Stimulated activated CD4-positive, alpha-beta T cell treated with anti-CD3 and anti-CD28 coated beads, Interleukin-1b, Interleukin-23, amount 100 ng/mL, for 24 hours (primary cell): Measurements from ENCODE around the gene MRPL2.
"Not testable (repeated sequence)": the region's sequence is repeated elsewhere in the genome, so short reads cannot be mapped to it uniquely, and the experiment has no call there.

Experiments
- DNase-seq, 4 experiments: peaks; one replicate each; pipeline ENCODE4 v3.0.0-alpha.2; 2020; ENCODE audit warnings: low read depth in 4 of 4, low spot score in 1 of 4

MRPL2 gene

GRCh38 chr6:43053545-43054205 lies 5.6 kb downstream of the MRPL2 start, which contains the start of gene CUL7:
TSS of gene CUL7 (minus strand) at chr6:43053851. CDS start at chr6:43052788, 1,063 bp downstream.
- peak; percentile 71 to 88 (median 80) for DNase-seq

- no peak for DNase-seq
Measured at GRCh38 chr6:43052842-43053544, 6.2 kb downstream of the MRPL2 start.

GRCh38 chr6:43052225-43052841 lies 6.9 kb downstream of the MRPL2 start:
- no peak for DNase-seq

- DNase-seq, result no peak
Measured at GRCh38 chr6:43050981-43051380, 8.3 kb downstream of the MRPL2 start.

GRCh38 chr6:43047998-43048397 lies 11.2 kb downstream of the MRPL2 start:
- DNase-seq, result no peak

GRCh38 chr6:43045371-43045930 lies 13.8 kb downstream of the MRPL2 start:
- DNase-seq, result no peak

GRCh38 chr6:43043310-43043709 lies 15.9 kb downstream of the MRPL2 start:
- no peak for DNase-seq

GRCh38 chr6:43041475-43041874 lies 17.8 kb downstream of the MRPL2 start:
- DNase-seq, result not testable (repeated sequence)

- DNase-seq, result no peak
Measured at GRCh38 chr6:43040542-43041257, 18.5 kb downstream of the MRPL2 start.

GRCh38 chr6:43038727-43039126 lies 20.5 kb downstream of the MRPL2 start:
- no peak for DNase-seq

- no peak for DNase-seq
Measured at GRCh38 chr6:43037706-43038105, 21.5 kb downstream of the MRPL2 start.

- no peak for DNase-seq
Measured at GRCh38 chr6:43037197-43037596, 22.0 kb downstream of the MRPL2 start.

- DNase-seq, result no peak
Measured at GRCh38 chr6:43036712-43037111, 22.5 kb downstream of the MRPL2 start.

GRCh38 chr6:43035495-43036194 lies 23.6 kb downstream of the MRPL2 start:
- DNase-seq, result no peak

- DNase-seq, result no peak
Measured at GRCh38 chr6:43034190-43034525, 25.1 kb downstream of the MRPL2 start.

- DNase-seq, result no peak
Measured at GRCh38 chr6:43033496-43034189, 25.6 kb downstream of the MRPL2 start.

GRCh38 chr6:43032326-43032725 lies 26.9 kb downstream of the MRPL2 start:
- DNase-seq, result no peak

- DNase-seq, result no peak
Measured at GRCh38 chr6:43029120-43029519, 30.1 kb downstream of the MRPL2 start.

- no peak for DNase-seq
Measured at GRCh38 chr6:43026365-43026764, 32.9 kb downstream of the MRPL2 start.

- DNase-seq, result no peak
Measured at GRCh38 chr6:43024436-43024835, 34.8 kb downstream of the MRPL2 start.
